KG1 (cell line): Measurements from ENCODE around the gene RMND5A.
A peak's percentile ranks its signal among the peaks of the same experiment; 100 is the strongest.
"Not testable (repeated sequence)": the region's sequence is repeated elsewhere in the genome, so short reads cannot be mapped to it uniquely, and the experiment has no call there.

ENCODE experiments used
- DNase-seq: peaks from one replicate; lab custom pipeline; 2025; lab: John Stamatoyannopoulos, UW

The RMND5A gene

GRCh38 chr2:86719637-86720539 is at the start of gene RMND5A:
RMND5A (plus strand) TSS chr2:86720291; CDS start chr2:86720668, 377 bp downstream.
- peak; percentile 52 for DNase-seq

GRCh38 chr2:86671337-86671981 is 48.6 kb upstream of the RMND5A start:
- no peak for DNase-seq

- no peak for DNase-seq
Observed at GRCh38 chr2:86672027-86672545, 48.0 kb upstream of the RMND5A start.

- no peak for DNase-seq
Observed at GRCh38 chr2:86673011-86673410, 47.1 kb upstream of the RMND5A start.

GRCh38 chr2:86673986-86674670 is 46.0 kb upstream of the RMND5A start:
- DNase-seq = no peak

GRCh38 chr2:86675104-86675503 is 45.0 kb upstream of the RMND5A start:
- DNase-seq = no peak

GRCh38 chr2:86675511-86676015 is 44.5 kb upstream of the RMND5A start:
- no peak for DNase-seq

GRCh38 chr2:86677816-86678215 is 42.3 kb upstream of the RMND5A start:
- DNase-seq = no peak

GRCh38 chr2:86679036-86679435 is 41.1 kb upstream of the RMND5A start:
- no peak for DNase-seq

GRCh38 chr2:86685351-86685750 is 34.7 kb upstream of the RMND5A start:
- no peak for DNase-seq

GRCh38 chr2:86686460-86686859 is 33.6 kb upstream of the RMND5A start:
- no peak for DNase-seq

GRCh38 chr2:86686905-86687304 is 33.2 kb upstream of the RMND5A start:
- no peak for DNase-seq

GRCh38 chr2:86695053-86695691 is 24.9 kb upstream of the RMND5A start:
- no peak for DNase-seq

- DNase-seq = no peak
Observed at GRCh38 chr2:86697551-86698104, 22.5 kb upstream of the RMND5A start.

GRCh38 chr2:86700690-86701089 is 19.4 kb upstream of the RMND5A start:
- DNase-seq = no peak

- no peak for DNase-seq
Observed at GRCh38 chr2:86703704-86704361, 16.3 kb upstream of the RMND5A start.

GRCh38 chr2:86704459-86704971 is 15.6 kb upstream of the RMND5A start:
- no peak for DNase-seq

- no peak for DNase-seq
Observed at GRCh38 chr2:86706220-86706619, 13.9 kb upstream of the RMND5A start.

- no peak for DNase-seq
Observed at GRCh38 chr2:86706935-86707334, 13.2 kb upstream of the RMND5A start.

GRCh38 chr2:86708126-86708525 is 12.0 kb upstream of the RMND5A start:
- DNase-seq = not testable (repeated sequence)
